HG02938 (cell line): Measurements from ENCODE around the gene TRIO.

Source experiments
- ATAC-seq: cut with Tn5 transposase; IDR thresholded peaks from one replicate; pipeline ENCODE4 v1.9.1; 2021; ENCODE audit warnings: mild to moderate bottlenecking, moderate library complexity; ENCODE audit not compliant: unreplicated experiment

Gene TRIO

DNA sequence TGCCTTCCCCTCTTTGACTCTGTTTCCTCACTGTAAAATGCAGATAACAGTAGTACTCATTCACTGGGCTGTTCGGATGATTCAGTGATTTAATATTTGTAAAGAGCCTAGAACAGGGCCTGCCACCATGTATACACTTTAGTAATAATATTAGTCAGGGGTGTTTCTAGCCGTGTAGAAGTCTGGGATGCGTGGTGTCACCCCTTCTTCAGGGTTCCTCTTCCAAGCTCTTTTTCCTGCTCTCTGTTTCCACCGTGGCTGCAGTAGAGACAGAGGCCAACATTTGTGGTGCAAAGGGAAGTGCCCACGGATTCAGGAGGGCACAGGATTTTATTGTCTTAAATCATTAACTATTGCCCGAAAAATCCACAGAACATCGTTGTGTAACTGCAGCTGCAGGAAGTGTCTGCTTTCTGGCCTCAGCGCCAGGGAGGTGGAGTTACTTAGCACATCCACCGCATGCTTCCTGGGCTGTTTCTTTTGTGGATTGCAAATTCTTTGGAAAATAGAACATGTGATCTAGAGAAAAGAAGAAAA is 61.7 kb downstream of the TRIO start:
- no peak for ATAC-seq

DNA sequence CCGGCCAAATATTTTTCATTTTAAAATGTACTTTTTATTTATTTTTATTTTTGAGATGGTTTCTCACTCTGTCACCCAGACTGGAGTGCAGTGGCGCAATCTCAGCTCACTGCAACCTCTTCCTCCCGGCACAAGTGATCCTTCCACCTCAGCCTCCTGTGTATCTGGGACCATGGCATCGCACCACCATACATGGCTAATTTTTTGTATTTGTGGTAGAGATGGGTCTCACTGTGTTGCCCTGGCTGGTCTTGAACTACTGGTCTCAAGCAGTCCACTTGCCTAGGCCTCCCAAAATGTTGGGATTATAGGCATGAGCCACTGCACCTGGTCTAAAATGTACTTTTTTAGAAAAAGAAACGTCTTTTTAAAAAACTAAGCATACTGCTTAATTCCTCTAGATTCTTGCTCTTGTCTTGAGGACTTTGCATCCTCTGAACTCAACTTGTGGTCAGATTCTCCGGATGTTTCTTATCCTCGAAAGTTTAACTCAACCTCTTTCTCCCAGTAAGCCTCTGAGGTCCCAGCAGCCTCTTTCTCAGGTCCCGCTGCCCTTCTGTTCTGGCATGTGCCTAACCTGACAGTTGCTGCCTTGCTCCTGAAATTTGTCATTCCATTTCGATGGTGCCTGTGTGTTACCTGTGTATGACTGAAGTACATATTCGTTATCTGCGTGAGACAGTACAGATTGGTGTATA is 63.0 kb downstream of the TRIO start:
- no peak for ATAC-seq

DNA sequence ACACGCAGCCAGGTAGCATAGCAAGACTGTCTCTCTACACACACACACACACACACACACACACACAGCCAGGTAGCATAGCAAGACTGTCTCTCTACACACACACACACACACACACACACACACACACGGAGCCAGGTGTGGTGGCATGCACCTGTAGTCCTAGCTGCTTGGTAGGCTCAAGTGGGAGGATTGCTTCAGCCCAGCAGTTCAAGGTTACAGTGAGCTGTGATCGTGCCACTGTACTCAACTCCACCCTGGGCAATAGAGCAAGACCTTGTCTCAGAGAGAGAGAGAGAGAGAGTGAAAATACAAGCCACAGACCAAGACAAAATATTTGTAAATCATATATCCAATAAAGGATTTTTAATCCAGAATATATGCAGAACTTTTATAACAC is 64.3 kb downstream of the TRIO start:
- peak; percentile 26 for ATAC-seq

DNA sequence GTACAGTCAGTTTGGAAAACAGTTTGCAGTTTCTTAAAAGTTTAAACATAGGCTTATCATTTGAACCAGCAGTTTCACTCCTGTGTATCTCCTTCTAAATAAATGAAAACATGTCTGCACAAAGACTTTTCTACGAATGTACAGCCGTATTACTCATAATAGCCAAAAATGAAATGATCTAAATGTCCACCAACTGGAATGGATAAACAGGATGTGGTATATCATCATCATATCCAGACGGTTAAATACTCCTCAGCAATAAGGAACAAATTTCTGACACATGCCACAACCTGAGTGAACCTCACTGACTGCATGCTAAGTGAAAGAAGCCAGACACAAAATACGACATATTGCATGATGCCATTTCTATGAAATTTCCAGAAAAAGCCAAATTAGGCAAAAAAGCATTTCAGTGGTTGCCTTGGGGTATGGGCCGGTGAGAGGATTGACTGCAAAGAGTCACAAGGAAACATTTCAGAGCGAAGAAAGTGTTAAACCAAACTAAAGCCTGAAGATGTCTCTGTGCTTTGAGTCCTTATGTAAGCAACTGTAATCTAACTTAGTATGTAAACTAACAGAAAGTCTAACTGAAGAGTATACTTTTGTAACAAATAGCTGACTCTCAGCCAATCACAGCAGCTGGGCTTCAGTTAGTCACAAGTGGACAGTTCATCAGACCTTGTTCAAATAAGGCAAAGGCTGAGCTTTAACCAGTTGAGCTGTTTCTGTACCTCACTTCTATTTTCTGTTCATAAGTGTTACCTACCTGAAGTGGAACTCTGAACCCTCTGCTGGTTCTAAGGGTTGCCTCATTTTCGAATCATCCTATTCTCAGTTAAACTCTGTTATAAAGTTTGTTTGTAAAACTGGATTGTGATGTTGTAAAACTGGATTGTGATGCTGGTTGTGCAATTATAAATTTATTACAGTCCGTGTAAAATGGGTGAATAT is 65.2 kb downstream of the TRIO start:
- ATAC-seq, result peak; percentile 60

DNA sequence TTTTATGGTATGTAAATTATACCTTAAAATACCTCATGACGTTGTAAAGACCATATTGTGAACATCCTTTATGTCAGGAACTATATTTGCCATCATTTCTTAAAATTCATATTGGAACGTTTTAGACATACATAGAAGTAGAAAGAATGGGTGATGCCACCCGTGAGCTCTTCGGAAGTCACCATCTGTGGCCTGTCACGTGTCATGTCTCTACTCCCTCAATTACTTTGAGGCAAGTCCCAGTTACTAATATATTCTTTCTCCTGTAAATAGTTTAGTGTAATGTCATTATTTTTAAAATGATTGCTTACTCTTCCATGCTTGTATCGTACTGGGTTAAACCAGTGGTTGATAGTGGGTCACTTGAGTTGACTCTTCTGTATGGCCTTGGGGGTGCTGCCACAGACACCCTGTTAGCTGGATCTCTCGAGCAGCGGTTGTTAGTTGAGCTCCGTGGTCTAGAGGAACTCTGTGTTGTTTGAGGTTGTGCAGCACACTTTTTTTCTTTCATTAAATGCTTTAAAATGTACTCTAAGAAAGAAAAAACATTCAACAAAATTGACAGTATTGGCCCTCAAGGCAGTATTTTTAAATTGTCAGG is 66.2 kb downstream of the TRIO start:
- ATAC-seq, result no peak

DNA sequence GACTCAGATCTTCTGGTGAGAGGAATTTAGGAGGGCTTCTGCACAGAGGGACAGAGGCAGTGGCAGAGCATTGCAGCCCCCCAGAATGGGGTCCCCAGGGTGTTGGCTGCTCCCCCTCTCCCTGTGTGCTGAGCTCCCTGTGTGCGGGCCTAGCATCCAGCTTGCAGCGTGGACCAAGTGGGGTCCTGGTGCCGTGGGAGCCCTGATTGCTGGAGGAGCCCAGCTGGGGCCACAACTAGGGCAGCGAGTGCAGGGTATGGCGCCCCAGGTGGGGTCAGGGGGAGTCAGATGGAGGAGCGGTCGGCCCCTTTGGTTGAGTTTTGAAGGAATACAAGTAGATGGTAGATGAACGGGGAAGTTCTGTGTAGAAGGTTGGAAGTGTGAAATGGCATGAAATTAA is 66.7 kb downstream of the TRIO start:
- ATAC-seq, result no peak

DNA sequence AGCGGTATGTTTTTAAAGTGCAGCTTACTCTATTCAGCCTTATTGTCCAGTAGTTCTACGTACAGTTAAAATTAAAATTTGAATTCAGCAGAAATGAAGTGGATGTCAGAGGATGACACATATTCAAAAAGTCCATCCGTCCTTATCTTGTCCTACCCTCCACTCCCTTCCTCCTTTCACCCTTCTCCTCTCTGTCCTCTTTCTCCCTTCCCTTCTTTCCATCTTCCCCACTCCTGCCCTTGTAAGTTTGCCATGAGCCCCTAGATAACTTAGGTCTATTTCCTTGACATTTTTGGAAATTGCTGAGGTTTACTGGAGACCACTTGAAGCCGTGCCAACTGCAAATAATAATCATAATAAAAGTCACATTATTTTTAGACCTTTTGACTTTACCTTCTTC is 67.6 kb downstream of the TRIO start:
- no peak for ATAC-seq

DNA sequence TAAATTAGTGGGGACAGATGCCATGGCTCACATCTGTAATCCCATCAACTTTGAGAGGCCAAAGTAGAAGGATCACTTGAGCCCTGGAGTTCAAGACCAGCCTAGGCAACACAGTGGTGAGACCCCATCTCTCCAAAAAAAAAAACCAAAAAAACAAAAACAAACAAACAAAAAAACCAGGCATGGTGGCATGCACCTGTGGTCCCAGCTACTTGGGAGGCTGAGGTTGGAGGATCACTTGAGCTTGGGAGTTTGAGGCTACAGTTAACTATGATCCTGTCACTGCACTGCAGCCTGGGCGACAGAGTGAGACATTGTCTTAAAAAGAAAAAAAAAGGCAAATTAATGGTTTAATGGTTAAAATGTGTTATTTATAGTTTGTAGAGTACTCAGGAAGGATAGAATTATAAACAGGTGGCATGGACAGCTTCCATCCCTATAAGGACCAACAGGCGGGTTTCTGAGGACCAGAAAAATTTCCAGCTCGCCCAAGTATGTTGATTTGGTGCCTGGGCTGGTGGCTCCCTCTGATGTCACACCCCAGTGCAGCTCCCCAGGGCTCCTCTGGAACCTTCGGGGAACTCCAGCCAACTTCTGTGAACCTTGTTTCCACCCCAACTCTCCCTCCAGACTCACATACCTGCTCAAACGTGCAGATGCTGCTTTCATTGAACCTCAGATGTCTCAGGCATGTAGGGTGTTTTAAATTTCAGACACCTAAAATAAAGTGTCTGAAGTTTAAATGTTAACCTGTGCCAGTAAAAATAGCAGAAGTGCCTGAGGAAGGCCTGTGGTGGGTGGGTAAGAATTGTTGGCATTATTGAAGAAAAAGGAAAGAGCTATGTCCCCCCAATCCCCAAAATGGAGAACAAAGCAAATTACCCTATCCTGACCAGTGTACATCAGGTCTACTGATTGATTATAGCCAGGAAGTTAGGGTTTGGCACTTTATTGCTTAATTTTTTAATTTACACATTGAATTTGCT is 69.0 kb downstream of the TRIO start:
- ATAC-seq, result peak; percentile 21

DNA sequence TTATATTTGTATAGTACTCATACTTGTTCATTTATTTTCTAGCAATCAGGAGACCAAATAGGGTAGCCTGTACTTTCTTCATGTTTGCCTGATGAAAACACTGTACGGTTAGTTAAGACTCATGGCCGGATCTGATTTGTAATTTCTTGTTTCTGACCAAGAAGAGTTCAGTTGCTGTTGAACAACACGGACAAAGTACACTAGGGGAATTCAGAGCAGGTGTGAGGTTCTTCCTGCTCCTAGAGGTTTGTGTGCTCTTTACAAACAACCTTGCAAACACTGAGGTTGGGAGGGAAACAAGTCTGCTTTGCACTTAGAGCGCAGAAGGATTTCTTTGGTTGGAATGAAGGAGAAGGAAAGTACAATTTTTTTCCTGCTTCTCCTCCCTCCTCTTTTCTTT is 69.7 kb downstream of the TRIO start:
- ATAC-seq, result peak; percentile 36

DNA sequence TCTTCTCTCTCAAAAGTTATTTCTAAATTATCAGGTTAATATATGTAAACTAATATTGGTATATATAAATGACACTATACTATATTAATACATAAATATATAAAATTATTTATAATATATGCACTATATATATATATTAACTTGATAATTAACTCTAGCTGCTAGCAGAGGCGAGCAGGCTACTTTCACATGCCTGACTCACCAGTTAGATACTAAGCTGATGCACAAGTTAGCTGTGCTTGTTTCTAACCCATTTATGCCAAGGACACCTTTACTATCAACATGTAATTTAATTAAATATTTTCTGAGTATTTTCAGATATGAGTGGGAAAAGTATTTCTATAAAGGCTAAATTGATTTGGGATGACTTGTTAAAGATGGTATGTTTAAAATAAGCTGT is 70.1 kb downstream of the TRIO start:
- no peak for ATAC-seq

DNA sequence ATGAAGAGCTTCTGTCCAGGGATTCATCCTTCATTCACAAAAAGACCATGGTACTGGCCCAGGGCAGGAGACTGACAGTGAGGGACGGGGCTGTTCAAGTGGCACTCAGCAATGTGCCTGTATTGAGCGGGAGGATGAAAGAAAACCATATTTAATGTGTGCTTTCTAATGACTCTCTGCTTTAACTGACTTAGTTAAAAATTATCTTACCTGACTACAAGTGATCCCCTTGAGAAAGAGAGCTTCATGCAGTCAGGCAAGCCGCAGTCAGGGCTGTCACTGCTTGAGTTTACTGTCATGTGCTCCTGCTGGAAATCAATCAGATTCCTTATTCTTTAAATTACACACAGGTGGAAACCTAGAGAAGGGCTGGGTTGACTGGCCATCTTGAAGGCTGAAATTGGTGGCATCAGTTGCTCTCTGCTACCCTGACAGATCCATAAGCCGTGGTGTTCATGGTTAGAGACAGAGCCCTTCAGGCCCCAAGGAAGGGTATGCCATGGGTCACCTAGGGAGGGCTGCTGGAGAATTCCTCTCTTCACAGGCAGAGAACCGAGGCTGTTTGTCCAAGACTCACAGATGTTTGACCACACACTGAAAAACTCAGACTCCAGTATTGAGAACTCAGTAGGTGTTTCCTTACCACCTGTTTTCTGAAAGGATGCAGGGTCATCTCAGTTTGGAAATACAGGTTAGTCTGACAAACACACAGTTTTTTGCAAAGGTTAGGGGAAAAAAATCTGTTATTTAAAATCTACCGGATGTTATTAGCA is 70.9 kb downstream of the TRIO start:
- ATAC-seq, result peak; percentile 36

DNA sequence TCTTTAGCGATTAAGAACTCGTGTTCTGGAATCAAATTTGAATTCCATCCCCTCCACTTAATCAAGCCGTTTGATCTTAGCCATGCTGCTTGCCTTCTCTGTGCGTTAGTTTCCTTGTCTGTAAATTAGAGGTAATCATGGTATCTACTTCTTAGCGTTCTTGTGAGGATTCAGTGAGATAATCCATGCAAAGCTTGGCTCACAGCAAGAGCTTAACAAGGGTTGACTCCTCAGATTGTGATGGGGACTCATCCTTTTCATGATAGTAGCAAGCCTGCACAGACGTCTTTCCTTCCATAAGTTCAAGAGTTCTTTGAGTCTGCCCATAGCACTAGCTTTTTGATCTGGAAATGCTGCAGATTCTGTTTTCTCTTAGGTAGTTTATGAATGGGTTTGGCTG is 72.8 kb downstream of the TRIO start:
- no peak for ATAC-seq

DNA sequence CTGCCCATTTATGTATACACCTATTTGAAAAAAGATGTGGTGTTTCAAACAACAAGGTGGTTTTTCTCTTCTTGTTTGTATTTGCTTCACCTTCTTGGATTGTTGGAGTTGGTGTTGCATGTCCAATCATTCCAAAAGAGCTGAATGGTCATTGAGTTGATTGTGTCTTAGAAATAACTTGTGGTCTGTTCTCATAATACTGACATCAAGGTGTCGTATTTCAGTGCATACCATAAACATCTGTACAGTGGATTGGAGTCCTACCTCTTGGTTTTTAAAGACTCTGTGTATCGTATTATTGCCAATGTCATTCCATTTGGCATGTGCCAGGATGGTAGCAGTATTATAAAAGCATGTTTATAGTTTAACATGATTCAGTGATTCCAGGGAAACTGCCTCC is 73.2 kb downstream of the TRIO start:
- no peak for ATAC-seq

DNA sequence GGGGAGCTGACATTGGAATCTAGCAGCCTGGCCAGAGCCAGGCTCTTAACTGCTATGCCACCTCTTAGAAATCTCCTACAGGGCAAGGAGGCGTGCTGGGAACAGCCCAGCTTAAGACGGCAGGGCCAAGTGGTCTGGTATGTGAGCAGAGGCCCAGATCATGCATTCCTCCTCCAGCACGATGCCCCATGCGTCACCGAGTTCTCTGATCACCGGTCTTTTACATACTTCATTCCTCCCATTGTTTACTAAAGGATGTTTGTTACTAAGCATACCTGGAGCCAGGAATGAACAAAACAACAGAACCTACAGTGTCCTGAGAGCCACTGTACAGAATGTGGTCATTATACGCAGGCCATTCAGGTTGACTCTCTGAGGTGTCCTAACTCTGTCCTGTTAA is 73.8 kb downstream of the TRIO start:
- ATAC-seq, result no peak

DNA sequence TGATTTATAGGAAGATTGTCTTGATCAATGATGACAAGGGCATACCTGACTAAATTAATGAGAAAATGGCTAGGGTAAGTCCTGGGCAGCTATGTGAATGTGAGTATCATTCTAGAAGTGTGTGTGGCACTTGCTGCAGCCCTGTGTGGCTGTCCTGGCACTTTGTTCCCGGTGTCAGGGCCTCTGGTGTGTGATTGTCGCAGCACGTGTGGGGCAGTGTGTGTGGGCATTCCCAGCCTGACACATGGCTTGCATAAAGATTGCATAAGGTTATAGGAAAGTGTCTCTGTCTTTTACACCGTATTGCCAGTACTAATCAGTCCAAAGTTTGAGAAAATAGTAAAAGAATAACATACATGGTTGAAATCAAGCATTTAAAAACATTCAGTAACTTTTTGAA is 74.4 kb downstream of the TRIO start:
- ATAC-seq, result no peak

DNA sequence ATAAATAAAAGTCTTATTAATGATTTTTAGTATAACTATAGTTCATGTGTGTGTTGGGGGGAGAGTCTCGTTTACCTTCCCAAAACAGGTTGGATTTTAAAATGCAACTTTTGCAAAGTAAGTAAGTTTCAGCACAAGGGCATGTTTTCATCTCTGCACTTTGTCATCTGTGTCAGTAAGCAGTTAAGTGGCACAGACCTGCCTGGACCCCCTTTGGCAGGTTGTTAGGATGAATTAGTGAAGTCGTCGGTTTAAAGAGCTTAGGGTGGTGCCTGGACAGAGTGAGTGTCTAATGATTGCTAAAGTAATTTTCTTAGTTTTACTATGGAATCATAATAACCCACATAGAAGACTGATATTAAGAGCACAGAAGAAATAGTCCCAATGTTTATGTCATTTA is 74.9 kb downstream of the TRIO start:
- ATAC-seq, result no peak

DNA sequence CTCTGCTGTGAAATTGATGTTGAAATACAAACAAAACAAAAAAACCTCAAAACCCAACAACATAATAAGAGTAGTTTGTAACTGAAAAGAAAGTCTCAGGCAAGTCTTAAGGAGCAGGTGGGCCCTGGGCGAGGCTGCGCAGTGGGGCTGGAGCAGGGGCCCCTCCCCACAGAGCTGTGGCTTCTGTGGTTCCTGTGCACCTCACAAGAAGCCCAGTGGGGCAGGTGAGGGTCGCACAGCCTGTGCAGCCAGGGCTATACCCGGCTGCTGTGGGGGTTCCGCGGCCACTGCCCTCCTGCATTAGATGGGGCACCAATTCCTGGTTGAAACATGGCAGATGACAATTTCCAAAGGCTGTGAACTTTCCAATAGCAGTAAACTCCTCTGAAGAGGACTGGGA is 75.3 kb downstream of the TRIO start:
- no peak for ATAC-seq

DNA sequence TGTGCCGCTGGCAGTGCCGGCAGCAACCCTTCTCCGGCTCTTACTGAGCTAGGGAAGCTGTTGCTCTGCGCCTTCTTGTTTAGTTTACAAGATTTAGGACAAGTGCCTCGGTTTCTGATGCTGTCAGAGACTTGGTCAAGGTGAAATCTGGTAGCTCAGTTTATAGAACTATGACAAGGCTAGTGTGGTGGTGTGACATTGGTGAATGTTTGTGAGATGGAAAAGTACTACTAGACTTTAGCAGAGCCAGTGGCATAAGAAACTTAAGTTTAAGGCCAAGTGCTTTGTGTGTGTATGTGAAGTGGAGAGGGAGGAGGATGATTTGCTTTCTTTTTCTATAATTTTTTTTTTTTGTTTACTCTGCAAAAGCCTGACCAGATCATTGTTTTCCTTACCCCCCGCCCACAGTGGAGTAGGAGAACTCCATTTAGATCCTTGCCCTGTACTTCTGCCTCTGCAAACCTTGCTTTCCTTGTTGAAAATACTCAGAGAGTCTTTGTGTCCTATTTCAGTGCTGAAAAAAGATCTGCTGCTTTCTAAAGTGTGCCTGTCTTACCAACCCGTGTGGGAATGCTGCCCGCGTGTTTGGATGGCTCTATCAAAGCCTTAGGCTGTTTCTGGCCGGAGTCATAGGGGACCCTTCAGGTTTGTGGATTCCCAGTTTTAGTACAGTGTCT is 75.9 kb downstream of the TRIO start:
- no peak for ATAC-seq
